ENCODE data around the gene LSR. TPM values are rescaled to one million over a fixed set of nuclear protein-coding genes. Genes with fewer than 3 reads are reported as not detected.

Gene LSR
- total RNA-seq, 3 donors from 2014 or later (not counting 1 experiment from before 2014, with no cell fraction given) = 3.4 to 6.9 (median 6.7) TPM

DNA sequence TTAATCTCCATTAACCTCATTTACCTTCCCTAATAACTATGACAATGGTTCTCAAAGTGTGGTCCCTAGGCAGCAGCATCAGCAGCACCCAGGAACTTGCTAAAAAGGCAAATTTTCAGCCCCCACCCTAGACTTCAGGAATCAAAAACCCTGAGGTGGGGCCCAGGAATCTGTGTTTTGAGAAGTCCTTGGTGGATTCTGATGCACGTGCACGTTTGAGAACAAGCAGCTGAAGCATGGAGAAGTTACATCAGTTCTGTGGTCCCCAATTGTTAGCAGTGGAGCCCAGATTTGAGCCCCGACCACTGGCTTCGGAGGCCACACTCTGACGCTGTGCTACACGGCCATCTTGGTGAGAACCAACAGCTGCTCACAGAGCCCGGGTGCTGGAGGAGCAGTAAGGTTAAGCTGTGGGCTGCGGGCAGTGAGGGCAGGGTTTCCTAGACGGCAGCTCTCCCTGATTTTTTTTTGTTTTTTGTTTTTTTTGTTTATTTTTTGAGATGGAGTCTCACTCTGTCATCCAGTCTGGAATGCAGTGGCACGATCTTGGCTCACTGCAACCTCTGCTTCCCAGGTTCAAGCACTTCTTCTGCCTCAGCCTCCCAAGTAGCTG is 66.2 kb downstream of the LSR start:
- Mint-ChIP-seq H3K9me3 (no peaks in the 10 kb centered on the region), H3K27ac (no peak overlapping the region), H3K4me3 (no peak overlapping the region), H3K4me1 (peaks cover 0 to 8% of the 10 kb centered on the region in 2 donors), H3K27me3 (ENCODE audit: low read depth in 2 of 2) (peaks cover 0 to 10% of the 10 kb centered on the region in 2 donors), H3K36me3 (no peaks in the 10 kb centered on the region)
- Histone ChIP-seq H3K27me3 (ENCODE audit: control insufficient read depth, insufficient read depth, low read length) (no peaks in the 10 kb centered on the region), H3K27ac (ENCODE audit: low read length) (no peak overlapping the region), H3K36me3 (ENCODE audit: control insufficient read depth, insufficient read depth, low read length) (no peaks in the 10 kb centered on the region), H3K4me3 (ENCODE audit: low read length) (no peak overlapping the region), H3K4me1 (ENCODE audit: control insufficient read depth, insufficient read depth, low read length) (peaks cover 35% of the 10 kb centered on the region), H3K9me3 (ENCODE audit: control insufficient read depth, insufficient read depth, low read length) (no peaks in the 10 kb centered on the region)
- 82% methylated on average over 10 of the region's 10 CpGs for WGBS (ENCODE audit: insufficient coverage)
- DNase-seq (no peak), ATAC-seq (no peak)
- TF ChIP-seq, protein P1, sequence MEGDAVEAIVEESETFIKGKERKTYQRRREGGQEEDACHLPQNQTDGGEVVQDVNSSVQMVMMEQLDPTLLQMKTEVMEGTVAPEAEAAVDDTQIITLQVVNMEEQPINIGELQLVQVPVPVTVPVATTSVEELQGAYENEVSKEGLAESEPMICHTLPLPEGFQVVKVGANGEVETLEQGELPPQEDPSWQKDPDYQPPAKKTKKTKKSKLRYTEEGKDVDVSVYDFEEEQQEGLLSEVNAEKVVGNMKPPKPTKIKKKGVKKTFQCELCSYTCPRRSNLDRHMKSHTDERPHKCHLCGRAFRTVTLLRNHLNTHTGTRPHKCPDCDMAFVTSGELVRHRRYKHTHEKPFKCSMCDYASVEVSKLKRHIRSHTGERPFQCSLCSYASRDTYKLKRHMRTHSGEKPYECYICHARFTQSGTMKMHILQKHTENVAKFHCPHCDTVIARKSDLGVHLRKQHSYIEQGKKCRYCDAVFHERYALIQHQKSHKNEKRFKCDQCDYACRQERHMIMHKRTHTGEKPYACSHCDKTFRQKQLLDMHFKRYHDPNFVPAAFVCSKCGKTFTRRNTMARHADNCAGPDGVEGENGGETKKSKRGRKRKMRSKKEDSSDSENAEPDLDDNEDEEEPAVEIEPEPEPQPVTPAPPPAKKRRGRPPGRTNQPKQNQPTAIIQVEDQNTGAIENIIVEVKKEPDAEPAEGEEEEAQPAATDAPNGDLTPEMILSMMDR (IDR thresholded peaks at IDR 0.05) = no peak
- intact Hi-C loops (cut with micrococcal nuclease) = no loop called here

DNA sequence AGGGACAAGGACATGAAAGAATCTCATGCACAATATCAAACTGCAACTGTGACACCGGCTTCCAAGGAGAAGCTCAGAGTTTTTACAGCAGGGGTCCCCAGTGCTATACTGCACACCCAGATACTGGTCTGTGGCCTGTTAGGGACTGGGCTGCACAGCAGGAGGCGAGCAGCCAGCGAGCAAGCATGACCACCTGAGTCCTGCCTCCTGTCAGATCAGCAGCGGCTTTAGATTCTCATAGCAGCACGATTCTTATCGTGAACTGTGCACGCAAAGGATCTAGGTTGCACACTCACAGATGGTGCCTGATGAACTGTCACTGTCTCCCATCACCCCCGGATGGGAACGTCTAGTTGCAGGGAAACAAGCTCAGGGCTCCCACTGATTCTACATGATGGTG is 67.1 kb downstream of the LSR start:
- no peaks in the 10 kb centered on the region for H3K9me3 ChIP-seq (ENCODE audit: control insufficient read depth, insufficient read depth, low read length)
- Mint-ChIP-seq H3K27me3 (ENCODE audit: low read depth in 2 of 2) (peaks cover 0 to 10% of the 10 kb centered on the region in 2 donors), H3K36me3 (no peaks in the 10 kb centered on the region), H3K27ac (no peak overlapping the region), H3K9me3 (no peaks in the 10 kb centered on the region), H3K4me1 (peaks cover 0 to 8% of the 10 kb centered on the region in 2 donors), H3K4me3 (no peak overlapping the region)
- no peak overlapping the region for H3K27ac ChIP-seq (ENCODE audit: low read length)
- H3K27me3 ChIP-seq (ENCODE audit: control insufficient read depth, insufficient read depth, low read length) = no peaks in the 10 kb centered on the region
- no peak overlapping the region for H3K4me3 ChIP-seq (ENCODE audit: low read length)
- DNase-seq (no peak), ATAC-seq (no peak)
- TF ChIP-seq, protein P1 (IDR thresholded peaks at IDR 0.05) = no peak
- intact Hi-C loops (cut with micrococcal nuclease) = no loop called here
- H3K4me1 ChIP-seq (ENCODE audit: control insufficient read depth, insufficient read depth, low read length) = peaks cover 44% of the 10 kb centered on the region
- WGBS (ENCODE audit: insufficient coverage) = 89% methylated on average over 9 of the region's 9 CpGs
- H3K36me3 ChIP-seq (ENCODE audit: control insufficient read depth, insufficient read depth, low read length) = no peaks in the 10 kb centered on the region

DNA sequence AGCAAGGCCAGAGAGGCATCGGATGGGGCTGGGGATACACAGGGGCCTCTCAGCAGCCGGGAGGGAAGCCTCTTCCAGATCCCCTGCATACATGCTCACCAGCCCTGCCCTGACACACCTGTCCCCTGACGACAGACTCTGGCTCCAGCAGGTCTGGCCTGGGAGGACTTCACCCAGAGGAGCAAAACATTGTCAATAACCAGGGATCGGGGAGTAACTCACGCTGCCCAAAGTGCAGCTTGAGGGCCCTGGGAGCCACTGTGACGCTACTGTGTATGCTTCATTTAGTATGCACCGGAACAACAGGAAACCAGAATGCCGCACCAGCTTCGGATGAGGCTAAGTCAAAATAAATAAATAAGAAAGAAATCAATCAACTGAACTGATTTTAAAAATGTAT is 67.8 kb downstream of the LSR start:
- H3K4me1 Mint-ChIP-seq = peaks cover 0 to 8% of the 10 kb centered on the region in 2 donors
- H3K9me3 Mint-ChIP-seq = no peaks in the 10 kb centered on the region
- no peak overlapping the region for H3K27ac Mint-ChIP-seq
- Histone ChIP-seq H3K36me3 (ENCODE audit: control insufficient read depth, insufficient read depth, low read length) (no peaks in the 10 kb centered on the region), H3K4me1 (ENCODE audit: control insufficient read depth, insufficient read depth, low read length) (peaks cover 46% of the 10 kb centered on the region), H3K27me3 (ENCODE audit: control insufficient read depth, insufficient read depth, low read length) (no peaks in the 10 kb centered on the region), H3K9me3 (ENCODE audit: control insufficient read depth, insufficient read depth, low read length) (no peaks in the 10 kb centered on the region), H3K27ac (ENCODE audit: low read length) (peak overlapping the region; percentile 51), H3K4me3 (ENCODE audit: low read length) (no peak overlapping the region)
- H3K36me3 Mint-ChIP-seq = no peaks in the 10 kb centered on the region
- DNase-seq (no peak), ATAC-seq (no peak)
- TF ChIP-seq, protein P1 (IDR thresholded peaks at IDR 0.05) = no peak
- intact Hi-C loops (cut with micrococcal nuclease) = no loop called here
- 85% methylated on average over 7 of the region's 9 CpGs for WGBS (ENCODE audit: insufficient coverage)
- H3K4me3 Mint-ChIP-seq = no peak overlapping the region
- H3K27me3 Mint-ChIP-seq (ENCODE audit: low read depth in 2 of 2) = peaks cover 0 to 10% of the 10 kb centered on the region in 2 donors

Other genes starting within 250 kb of the LSR start
- 10 to 100 TPM; 57.6 to 80.3 (median 66.6) TPM for gene GRAMD1A, start 248.7 kb upstream of the LSR start, total RNA-seq
- 1 to 10 TPM in 2 of 3 donors, under 1 TPM in 1; 0.94 to 1.5 (median 1.1) TPM for gene SCN1B, start 218.5 kb upstream of the LSR start, total RNA-seq
- not detected for gene HPN, start 207.3 kb upstream of the LSR start, total RNA-seq
- not detected for gene FXYD3, start 133.2 kb upstream of the LSR start, total RNA-seq
- under 1 TPM in 2 of 3 donors, not detected in 1; 0.49 to 0.72 TPM for gene LGI4, start 113.9 kb upstream of the LSR start, total RNA-seq
- not detected for gene FXYD1, start 110.2 kb upstream of the LSR start, total RNA-seq
- 1 to 10 TPM; 4.0 to 5.4 (median 4.9) TPM for gene FXYD7, start 105.7 kb upstream of the LSR start, total RNA-seq
- 100 to 1,000 TPM; 226 to 270 (median 231) TPM for gene FXYD5, start 94.3 kb upstream of the LSR start, total RNA-seq
- not detected for gene FAM187B, start 20.3 kb upstream of the LSR start, total RNA-seq
- 100 to 1,000 TPM; 243 to 253 (median 250) TPM for gene USF2, start 20.0 kb downstream of the LSR start, total RNA-seq
- gene HAMP, start 33.5 kb downstream of the LSR start, total RNA-seq = 1 to 10 TPM in 1 of 3 donors, under 1 TPM in 2; 0.34 to 1.5 (median 0.45) TPM
- not detected for gene MAG, start 43.2 kb downstream of the LSR start, total RNA-seq
- gene CD22, start 80.2 kb downstream of the LSR start, total RNA-seq = 1 to 10 TPM; 4.3 to 7.0 (median 6.0) TPM
- under 1 TPM in 2 of 3 donors, not detected in 1; 0.30 to 0.47 TPM for gene FFAR1, start 98.9 kb downstream of the LSR start, total RNA-seq
- gene FFAR3, start 109.5 kb downstream of the LSR start, total RNA-seq = 1 to 10 TPM in 1 of 3 donors, under 1 TPM in 1, not detected in 1; 0.92 to 2.7 TPM
- gene GPR42, start 122.1 kb downstream of the LSR start, total RNA-seq = 1 to 10 TPM in 1 of 3 donors, under 1 TPM in 1, not detected in 1; 0.19 to 1.5 TPM
- gene FFAR2, start 199.3 kb downstream of the LSR start, total RNA-seq = 1 to 10 TPM in 2 of 3 donors, under 1 TPM in 1; 0.70 to 8.6 (median 1.6) TPM
- gene KRTDAP, start 241.5 kb downstream of the LSR start, total RNA-seq = not detected

Data from natural killer cell (primary cell).